Measurements from ENCODE around the gene SKAP2.

DNA sequence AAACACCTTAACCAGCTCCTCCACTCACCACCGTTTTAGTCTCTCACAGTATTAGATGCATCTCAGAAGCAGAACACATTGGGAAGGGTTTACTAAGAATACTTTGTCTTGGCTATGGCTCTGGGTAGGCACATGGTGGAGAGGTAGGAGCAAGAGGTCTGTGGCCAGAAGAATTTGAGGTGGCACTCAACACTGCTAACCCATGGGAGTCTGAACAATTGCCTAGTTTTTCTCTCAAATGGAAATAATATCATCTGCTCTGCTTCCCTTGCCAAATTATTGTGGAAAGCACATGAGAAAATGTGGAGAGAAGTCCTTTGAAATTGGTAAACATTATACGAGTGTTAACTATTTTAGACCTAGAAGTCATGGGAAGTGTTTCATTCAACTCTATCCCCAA lies 214.3 kb downstream of the SKAP2 start:
- no peak for TF ChIP-seq RCOR1 (IDR thresholded peaks at IDR 0.05; ENCODE audit: low read depth, low read length)
- TF ChIP-seq, protein P1, sequence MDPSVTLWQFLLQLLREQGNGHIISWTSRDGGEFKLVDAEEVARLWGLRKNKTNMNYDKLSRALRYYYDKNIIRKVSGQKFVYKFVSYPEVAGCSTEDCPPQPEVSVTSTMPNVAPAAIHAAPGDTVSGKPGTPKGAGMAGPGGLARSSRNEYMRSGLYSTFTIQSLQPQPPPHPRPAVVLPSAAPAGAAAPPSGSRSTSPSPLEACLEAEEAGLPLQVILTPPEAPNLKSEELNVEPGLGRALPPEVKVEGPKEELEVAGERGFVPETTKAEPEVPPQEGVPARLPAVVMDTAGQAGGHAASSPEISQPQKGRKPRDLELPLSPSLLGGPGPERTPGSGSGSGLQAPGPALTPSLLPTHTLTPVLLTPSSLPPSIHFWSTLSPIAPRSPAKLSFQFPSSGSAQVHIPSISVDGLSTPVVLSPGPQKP (IDR thresholded peaks at IDR 0.05; ENCODE audit: low read depth, low read length): no peak
- TF ChIP-seq, protein P2, sequence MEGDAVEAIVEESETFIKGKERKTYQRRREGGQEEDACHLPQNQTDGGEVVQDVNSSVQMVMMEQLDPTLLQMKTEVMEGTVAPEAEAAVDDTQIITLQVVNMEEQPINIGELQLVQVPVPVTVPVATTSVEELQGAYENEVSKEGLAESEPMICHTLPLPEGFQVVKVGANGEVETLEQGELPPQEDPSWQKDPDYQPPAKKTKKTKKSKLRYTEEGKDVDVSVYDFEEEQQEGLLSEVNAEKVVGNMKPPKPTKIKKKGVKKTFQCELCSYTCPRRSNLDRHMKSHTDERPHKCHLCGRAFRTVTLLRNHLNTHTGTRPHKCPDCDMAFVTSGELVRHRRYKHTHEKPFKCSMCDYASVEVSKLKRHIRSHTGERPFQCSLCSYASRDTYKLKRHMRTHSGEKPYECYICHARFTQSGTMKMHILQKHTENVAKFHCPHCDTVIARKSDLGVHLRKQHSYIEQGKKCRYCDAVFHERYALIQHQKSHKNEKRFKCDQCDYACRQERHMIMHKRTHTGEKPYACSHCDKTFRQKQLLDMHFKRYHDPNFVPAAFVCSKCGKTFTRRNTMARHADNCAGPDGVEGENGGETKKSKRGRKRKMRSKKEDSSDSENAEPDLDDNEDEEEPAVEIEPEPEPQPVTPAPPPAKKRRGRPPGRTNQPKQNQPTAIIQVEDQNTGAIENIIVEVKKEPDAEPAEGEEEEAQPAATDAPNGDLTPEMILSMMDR (IDR thresholded peaks at IDR 0.05): no peak
- no peak for TF ChIP-seq SMC3 (IDR thresholded peaks at IDR 0.05)
- TF ChIP-seq FOSL2 (IDR thresholded peaks at IDR 0.05): no peak
- TF ChIP-seq FOSL2 (CRISPR knock-in tag; IDR thresholded peaks at IDR 0.05): no peak
- no peak for TF ChIP-seq EP300 (IDR thresholded peaks at IDR 0.05)
- TF ChIP-seq, protein P3, sequence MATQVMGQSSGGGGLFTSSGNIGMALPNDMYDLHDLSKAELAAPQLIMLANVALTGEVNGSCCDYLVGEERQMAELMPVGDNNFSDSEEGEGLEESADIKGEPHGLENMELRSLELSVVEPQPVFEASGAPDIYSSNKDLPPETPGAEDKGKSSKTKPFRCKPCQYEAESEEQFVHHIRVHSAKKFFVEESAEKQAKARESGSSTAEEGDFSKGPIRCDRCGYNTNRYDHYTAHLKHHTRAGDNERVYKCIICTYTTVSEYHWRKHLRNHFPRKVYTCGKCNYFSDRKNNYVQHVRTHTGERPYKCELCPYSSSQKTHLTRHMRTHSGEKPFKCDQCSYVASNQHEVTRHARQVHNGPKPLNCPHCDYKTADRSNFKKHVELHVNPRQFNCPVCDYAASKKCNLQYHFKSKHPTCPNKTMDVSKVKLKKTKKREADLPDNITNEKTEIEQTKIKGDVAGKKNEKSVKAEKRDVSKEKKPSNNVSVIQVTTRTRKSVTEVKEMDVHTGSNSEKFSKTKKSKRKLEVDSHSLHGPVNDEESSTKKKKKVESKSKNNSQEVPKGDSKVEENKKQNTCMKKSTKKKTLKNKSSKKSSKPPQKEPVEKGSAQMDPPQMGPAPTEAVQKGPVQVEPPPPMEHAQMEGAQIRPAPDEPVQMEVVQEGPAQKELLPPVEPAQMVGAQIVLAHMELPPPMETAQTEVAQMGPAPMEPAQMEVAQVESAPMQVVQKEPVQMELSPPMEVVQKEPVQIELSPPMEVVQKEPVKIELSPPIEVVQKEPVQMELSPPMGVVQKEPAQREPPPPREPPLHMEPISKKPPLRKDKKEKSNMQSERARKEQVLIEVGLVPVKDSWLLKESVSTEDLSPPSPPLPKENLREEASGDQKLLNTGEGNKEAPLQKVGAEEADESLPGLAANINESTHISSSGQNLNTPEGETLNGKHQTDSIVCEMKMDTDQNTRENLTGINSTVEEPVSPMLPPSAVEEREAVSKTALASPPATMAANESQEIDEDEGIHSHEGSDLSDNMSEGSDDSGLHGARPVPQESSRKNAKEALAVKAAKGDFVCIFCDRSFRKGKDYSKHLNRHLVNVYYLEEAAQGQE (IDR thresholded peaks at IDR 0.05): no peak
- TF ChIP-seq JUNB (IDR thresholded peaks at IDR 0.05): no peak
- TF ChIP-seq RAD21 (conservative IDR thresholded peaks at IDR 0.05 in 1 of 2, IDR thresholded peaks at IDR 0.05 in 1 of 2): no peak

Measured in A549 (cell line).